Measurements from ENCODE around the gene DYNC2LI1.

The DYNC2LI1 gene

DNA sequence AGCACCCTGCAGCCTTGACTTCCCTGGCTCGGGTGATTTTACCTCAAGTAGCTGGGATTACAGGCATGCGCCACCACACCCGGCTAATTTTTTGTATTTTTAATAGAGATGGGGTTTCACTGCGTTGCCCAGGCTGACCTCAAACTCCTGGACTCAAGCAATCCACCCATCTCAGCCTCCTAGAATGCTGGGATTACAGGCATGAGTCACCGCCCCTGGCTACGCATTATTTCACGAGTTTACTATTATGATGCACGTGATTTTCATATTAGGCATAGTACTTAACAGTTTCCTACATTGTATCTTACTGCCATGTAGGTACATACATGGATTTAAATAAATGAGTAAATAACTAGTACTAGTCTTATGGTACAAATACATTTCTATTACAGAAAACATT, 4.4 kb downstream of the DYNC2LI1 start:
- no peak for DNase-seq (ENCODE audit: low read depth)
- TF ChIP-seq, protein P1, sequence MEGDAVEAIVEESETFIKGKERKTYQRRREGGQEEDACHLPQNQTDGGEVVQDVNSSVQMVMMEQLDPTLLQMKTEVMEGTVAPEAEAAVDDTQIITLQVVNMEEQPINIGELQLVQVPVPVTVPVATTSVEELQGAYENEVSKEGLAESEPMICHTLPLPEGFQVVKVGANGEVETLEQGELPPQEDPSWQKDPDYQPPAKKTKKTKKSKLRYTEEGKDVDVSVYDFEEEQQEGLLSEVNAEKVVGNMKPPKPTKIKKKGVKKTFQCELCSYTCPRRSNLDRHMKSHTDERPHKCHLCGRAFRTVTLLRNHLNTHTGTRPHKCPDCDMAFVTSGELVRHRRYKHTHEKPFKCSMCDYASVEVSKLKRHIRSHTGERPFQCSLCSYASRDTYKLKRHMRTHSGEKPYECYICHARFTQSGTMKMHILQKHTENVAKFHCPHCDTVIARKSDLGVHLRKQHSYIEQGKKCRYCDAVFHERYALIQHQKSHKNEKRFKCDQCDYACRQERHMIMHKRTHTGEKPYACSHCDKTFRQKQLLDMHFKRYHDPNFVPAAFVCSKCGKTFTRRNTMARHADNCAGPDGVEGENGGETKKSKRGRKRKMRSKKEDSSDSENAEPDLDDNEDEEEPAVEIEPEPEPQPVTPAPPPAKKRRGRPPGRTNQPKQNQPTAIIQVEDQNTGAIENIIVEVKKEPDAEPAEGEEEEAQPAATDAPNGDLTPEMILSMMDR (IDR thresholded peaks at IDR 0.05; ENCODE audit: low read depth, low read length, missing control alignments): no peak
- no peak overlapping the region for H3K4me3 ChIP-seq (ENCODE audit: low read depth, low read length)

GRCh38 chr2:43787895-43788294, 14.1 kb downstream of the DYNC2LI1 start:
- H3K4me3 ChIP-seq (ENCODE audit: low read depth, low read length): no peak overlapping the region
- TF ChIP-seq, protein P1 (IDR thresholded peaks at IDR 0.05; ENCODE audit: low read depth, low read length, missing control alignments): no peak
- DNase-seq (ENCODE audit: low read depth): no peak

DNA sequence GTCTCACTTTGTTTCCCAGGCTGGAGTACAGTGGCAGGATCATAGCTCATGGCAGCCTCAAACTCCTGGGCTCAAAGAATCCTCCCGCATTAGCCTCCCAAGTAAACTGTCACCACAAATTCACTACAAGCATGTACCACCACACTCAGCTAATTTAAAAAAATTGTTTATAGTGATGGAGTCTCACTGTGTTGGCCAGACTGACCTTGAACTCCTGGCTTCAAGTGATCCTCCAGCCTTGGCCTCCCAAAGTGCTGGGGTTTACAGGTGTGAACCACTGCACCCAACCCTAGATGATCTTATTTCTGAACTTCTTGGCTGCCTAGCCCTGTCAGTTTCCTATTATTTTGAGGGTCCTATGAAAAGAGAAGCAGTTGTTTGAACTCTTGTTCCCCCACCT, 14.8 kb downstream of the DYNC2LI1 start:
- no peak for DNase-seq (ENCODE audit: low read depth)
- TF ChIP-seq, protein P1 (IDR thresholded peaks at IDR 0.05; ENCODE audit: low read depth, low read length, missing control alignments): no peak
- no peak overlapping the region for H3K4me3 ChIP-seq (ENCODE audit: low read depth, low read length)

DNA sequence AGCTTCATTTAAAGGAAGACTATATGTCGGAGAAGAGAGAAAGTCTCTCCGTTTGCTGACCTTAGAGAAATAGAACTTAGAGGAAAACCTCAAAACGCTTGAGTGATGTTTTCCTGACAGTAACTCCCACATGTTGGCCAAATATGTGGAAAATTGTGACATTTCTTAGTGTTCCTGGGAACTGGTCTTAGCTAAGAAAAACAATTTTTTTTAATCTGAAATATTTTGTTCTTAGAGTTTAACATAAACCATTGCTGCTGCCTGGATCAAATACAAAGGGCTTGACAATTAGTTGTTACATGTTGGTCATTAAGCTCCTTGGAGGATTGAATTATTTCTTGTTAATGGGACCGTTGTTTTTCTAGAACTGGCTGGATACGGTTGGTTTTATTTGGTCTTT, 16.3 kb downstream of the DYNC2LI1 start:
- TF ChIP-seq, protein P1 (IDR thresholded peaks at IDR 0.05; ENCODE audit: low read depth, low read length, missing control alignments): no peak
- no peak overlapping the region for H3K4me3 ChIP-seq (ENCODE audit: low read depth, low read length)
- no peak for DNase-seq (ENCODE audit: low read depth)

- no peak for DNase-seq (ENCODE audit: low read depth)
- TF ChIP-seq, protein P1 (IDR thresholded peaks at IDR 0.05; ENCODE audit: low read depth, low read length, missing control alignments): no peak
- H3K4me3 ChIP-seq (ENCODE audit: low read depth, low read length): no peak overlapping the region
Observed at GRCh38 chr2:43791035-43791765, 17.4 kb downstream of the DYNC2LI1 start.

DNA sequence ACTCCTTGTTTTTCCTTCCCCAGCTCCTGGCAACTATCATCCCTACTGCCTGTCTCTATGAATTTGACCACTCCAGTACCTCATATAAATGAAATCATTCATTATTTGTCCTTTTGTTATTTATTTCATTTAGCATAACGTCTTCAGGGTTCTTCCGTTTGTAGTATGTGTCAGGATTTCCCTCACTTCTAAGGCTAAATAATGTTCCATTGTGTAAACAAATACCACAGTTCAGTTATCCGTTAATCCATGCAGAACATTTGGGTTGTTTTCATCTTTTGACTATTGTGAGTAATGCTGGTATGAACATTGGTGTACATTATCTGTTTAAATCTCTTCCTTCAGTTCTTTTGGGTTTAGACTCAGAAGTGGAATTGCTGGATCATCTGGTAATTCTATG, 18.8 kb downstream of the DYNC2LI1 start:
- TF ChIP-seq, protein P1 (IDR thresholded peaks at IDR 0.05; ENCODE audit: low read depth, low read length, missing control alignments): no peak
- no peak overlapping the region for H3K4me3 ChIP-seq (ENCODE audit: low read depth, low read length)
- no peak for DNase-seq (ENCODE audit: low read depth)

DNA sequence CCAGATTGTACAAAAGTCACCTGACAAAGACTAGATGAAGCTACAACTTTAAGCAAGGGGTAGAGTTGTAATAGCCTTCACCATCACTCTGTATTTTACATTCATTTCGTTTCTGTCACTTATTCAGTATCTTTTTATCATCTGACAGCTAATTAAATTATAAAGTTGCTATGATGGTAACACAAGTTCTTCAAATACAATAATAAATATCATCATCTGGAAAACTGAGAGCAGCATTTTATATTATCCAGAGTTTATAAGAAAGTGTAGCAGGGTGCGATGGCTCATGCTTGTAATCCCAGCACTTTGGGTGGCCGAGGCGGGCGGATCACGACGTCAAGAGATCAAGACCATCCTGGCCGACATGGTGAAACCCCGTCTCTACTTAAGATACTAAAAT, 21.1 kb downstream of the DYNC2LI1 start:
- H3K4me3 ChIP-seq (ENCODE audit: low read depth, low read length): no peak overlapping the region
- no peak for DNase-seq (ENCODE audit: low read depth)
- TF ChIP-seq, protein P1 (IDR thresholded peaks at IDR 0.05; ENCODE audit: low read depth, low read length, missing control alignments): no peak

All from GM12864 (cell line).